Measurements from ENCODE around the gene TXNRD1. TPM values are rescaled to one million over a fixed set of nuclear protein-coding genes. Genes with fewer than 3 reads are reported as not detected.

The TXNRD1 gene
- total and polyA plus RNA-seq, 4 donors: 23.6 to 70.8 (median 55.7) TPM

DNA sequence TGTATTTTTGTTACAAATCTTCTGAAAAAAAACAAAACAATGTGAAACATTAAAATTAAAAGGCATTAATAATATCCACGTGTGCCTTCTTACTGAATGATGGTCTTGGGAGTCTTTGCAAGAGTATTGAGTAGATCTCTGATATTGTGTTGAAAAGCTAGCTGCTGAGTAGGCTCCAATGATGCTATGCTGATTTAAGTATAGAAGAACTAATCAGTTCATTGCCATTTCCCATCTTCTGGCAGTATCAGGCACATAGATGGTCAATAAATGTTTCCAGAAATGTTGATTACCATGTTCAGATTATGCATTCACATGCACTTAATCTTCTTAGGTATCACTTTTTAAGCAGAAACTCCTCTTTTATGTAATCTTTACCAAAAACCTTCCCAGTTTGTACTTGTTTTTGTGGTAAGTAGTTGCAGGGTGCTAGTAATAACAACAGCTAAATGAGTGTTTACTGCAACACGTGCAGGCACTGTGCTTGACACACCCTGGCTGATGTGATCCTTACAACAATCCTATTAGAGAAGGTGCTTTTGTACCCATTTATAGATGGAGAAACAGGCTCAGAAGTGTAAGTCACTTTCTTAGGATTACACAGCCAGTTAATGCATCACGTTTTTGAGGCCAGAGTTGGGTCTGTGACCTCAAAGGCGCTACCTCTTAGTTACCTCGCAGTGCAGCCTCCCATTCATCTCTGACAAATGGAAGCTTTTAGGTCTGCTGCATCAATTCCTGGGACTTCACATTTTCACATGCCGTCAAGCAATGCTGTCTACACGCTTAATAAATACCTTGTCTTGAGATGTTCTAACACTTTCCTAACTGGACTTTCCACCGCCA is 134.9 kb downstream of the TXNRD1 start:
- TF ChIP-seq YY1 (IDR thresholded peaks at IDR 0.05): no peak
- no peak for TF ChIP-seq REST (IDR thresholded peaks at IDR 0.05)
- no peak for TF ChIP-seq CTCF (IDR thresholded peaks at IDR 0.05; ENCODE audit: low read depth, low read length, missing input control)
- no peak for TF ChIP-seq HNF4G (IDR thresholded peaks at IDR 0.05)
- TF ChIP-seq NR2F2 (IDR thresholded peaks at IDR 0.05): no peak
- TF ChIP-seq RXRA (IDR thresholded peaks at IDR 0.05): no peak
- no peak for TF ChIP-seq FOXA1 (IDR thresholded peaks at IDR 0.05)
- no peak for TF ChIP-seq JUND (IDR thresholded peaks at IDR 0.05)
- no peak for TF ChIP-seq RAD21 (IDR thresholded peaks at IDR 0.05)
- TF ChIP-seq EGR1 (IDR thresholded peaks at IDR 0.05; ENCODE audit: low read depth in 2 of 2): no peak
- TF ChIP-seq GABPA (IDR thresholded peaks at IDR 0.05 in 1 of 2, conservative IDR thresholded peaks at IDR 0.05 in 1 of 2): no peak
- TF ChIP-seq, protein P1, sequence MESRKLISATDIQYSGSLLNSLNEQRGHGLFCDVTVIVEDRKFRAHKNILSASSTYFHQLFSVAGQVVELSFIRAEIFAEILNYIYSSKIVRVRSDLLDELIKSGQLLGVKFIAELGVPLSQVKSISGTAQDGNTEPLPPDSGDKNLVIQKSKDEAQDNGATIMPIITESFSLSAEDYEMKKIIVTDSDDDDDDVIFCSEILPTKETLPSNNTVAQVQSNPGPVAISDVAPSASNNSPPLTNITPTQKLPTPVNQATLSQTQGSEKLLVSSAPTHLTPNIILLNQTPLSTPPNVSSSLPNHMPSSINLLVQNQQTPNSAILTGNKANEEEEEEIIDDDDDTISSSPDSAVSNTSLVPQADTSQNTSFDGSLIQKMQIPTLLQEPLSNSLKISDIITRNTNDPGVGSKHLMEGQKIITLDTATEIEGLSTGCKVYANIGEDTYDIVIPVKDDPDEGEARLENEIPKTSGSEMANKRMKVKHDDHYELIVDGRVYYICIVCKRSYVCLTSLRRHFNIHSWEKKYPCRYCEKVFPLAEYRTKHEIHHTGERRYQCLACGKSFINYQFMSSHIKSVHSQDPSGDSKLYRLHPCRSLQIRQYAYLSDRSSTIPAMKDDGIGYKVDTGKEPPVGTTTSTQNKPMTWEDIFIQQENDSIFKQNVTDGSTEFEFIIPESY (IDR thresholded peaks at IDR 0.05): no peak
- TF ChIP-seq MAX (IDR thresholded peaks at IDR 0.05): no peak
- no peak overlapping the region for H3K27ac ChIP-seq (ENCODE audit: low read depth in 1 of 2, low read length in 2 of 2)
- H3K4me1 ChIP-seq (ENCODE audit: control insufficient read depth in 4 of 4, insufficient read depth in 4 of 4, low read length in 3 of 4): no peaks in the 10 kb centered on the region
- H3K9me3 ChIP-seq (ENCODE audit: control insufficient read depth in 4 of 4, low read length in 3 of 4): no peaks in the 10 kb centered on the region
- H3K27me3 ChIP-seq (ENCODE audit: control insufficient read depth in 4 of 4, insufficient read depth in 4 of 4, low read length in 3 of 4): no peaks in the 10 kb centered on the region
- H3K9ac ChIP-seq (ENCODE audit: low read depth in 1 of 2, low read length in 2 of 2): no peak overlapping the region
- peaks cover 6 to 49% (median 28%) of the 10 kb centered on the region in 4 donors for H3K36me3 ChIP-seq (ENCODE audit: control insufficient read depth in 4 of 4, insufficient read depth in 3 of 4, low read depth in 1 of 4, low read length in 3 of 4)
- WGBS: 93% methylated on average over 8 of the region's 8 CpGs
- no peak overlapping the region for H3K4me3 ChIP-seq (ENCODE audit: low read depth in 1 of 3, low read length in 3 of 3)
- no peak for DNase-seq (ENCODE audit: low spot score)
